K562 (cell line): Measurements from ENCODE around the gene RIMOC1. TPM values are rescaled to one million over a fixed set of nuclear protein-coding genes. Genes with fewer than 3 reads are reported as not detected.

Source experiments
- CBX5 ChIP-seq: IDR thresholded peaks from 2 replicates; pipeline ENCODE4 v1.6.1; 2014; ENCODE audit warnings: low read depth, borderline replicate concordance
- DEAF1 ChIP-seq: fragments of 450-650 bp; formaldehyde crosslinking; IDR thresholded peaks from 2 replicates; pipeline ENCODE4 v1.4.0; 2020; ENCODE audit warnings: mild to moderate bottlenecking, moderate library complexity
- ELK1 ChIP-seq: sonication (generic); formaldehyde crosslinking; IDR thresholded peaks from 2 replicates; pipeline ENCODE4 v1.8.1; 2022; ENCODE audit warnings: missing genetic modification reagents
- EP400 ChIP-seq: fragments of 450-650 bp; IDR thresholded peaks from 2 replicates; pipeline ENCODE4 v1.6.1; 2017; ENCODE audit warnings: antibody characterized with exemption, mild to moderate bottlenecking, moderate library complexity
- EWSR1 ChIP-seq: fragments of 450-650 bp; IDR thresholded peaks from 2 replicates; pipeline ENCODE4 v1.6.1; 2018; ENCODE audit warnings: borderline replicate concordance, mild to moderate bottlenecking, low read depth, moderate library complexity; ENCODE audit not compliant: partially characterized antibody
- HCFC1 ChIP-seq: IDR thresholded peaks from 2 replicates; pipeline ENCODE4 v1.6.1; 2012; ENCODE audit warnings: low read depth, low read length, improper control_type of control experiment
- HEY1 ChIP-seq: fragments of 250-450 bp; sonication (Bioruptor Pico); IDR thresholded peaks from 2 replicates; pipeline ENCODE4 v1.5.0; 2020; ENCODE audit warnings: mild to moderate bottlenecking, moderate library complexity, borderline replicate concordance
- HMG20B ChIP-seq: fragments of 250-450 bp; sonication (Bioruptor Pico); IDR thresholded peaks from 2 replicates; pipeline ENCODE4 v1.5.0; 2021; ENCODE audit warnings: mild to moderate bottlenecking
- POLR2B ChIP-seq: fragments of 450-650 bp; IDR thresholded peaks from 2 replicates; pipeline ENCODE4 v1.6.1; 2018; ENCODE audit warnings: low read depth; ENCODE audit not compliant: partially characterized antibody
- SIN3A ChIP-seq, 2 experiments: fragments of 150-350 bp in 1 of 2; IDR thresholded peaks; 2 replicates each; pipeline ENCODE4 v1.6.1; 2011 to 2016; ENCODE audit warnings: borderline replicate concordance in 2 of 2, low read depth in 2 of 2, low read length in 2 of 2, mild to moderate bottlenecking in 2 of 2, moderate library complexity in 2 of 2; ENCODE audit not compliant: control insufficient read depth in 1 of 2
- SMAD2 ChIP-seq: fragments of 150-350 bp; IDR thresholded peaks from 2 replicates; pipeline ENCODE4 v1.6.1; 2014; ENCODE audit warnings: low read depth, mild to moderate bottlenecking, low read length
- SUPT5H ChIP-seq: fragments of 450-650 bp; IDR thresholded peaks from 2 replicates; pipeline ENCODE4 v1.6.1; 2016
- TCF3 ChIP-seq: sonication (generic); formaldehyde crosslinking; IDR thresholded peaks from 2 replicates; pipeline ENCODE4 v1.4.0; 2020; ENCODE audit warnings: mild to moderate bottlenecking, missing genetic modification reagents
- TEAD4 ChIP-seq, 2 experiments: sonication (generic) in 1 of 2; formaldehyde crosslinking in 1 of 2; IDR thresholded peaks; 2 replicates each; pipeline versions ENCODE4 v1.6.1 to v1.8.0; 2012 to 2022; ENCODE audit warnings: borderline replicate concordance in 1 of 2, inconsistent platforms in 1 of 2, low read length in 1 of 2, mild to moderate bottlenecking in 1 of 2, missing genetic modification reagents in 1 of 2
- TGIF2 ChIP-seq: sonication (generic); formaldehyde crosslinking; IDR thresholded peaks from 2 replicates; pipeline ENCODE4 v1.8.1; 2022; ENCODE audit warnings: mild to moderate bottlenecking, missing genetic modification reagents, moderate library complexity
- XRCC5 ChIP-seq: fragments of 200-400 bp; formaldehyde crosslinking; IDR thresholded peaks from 2 replicates; pipeline ENCODE4 v1.6.1; 2017; ENCODE audit warnings: low read depth, mild to moderate bottlenecking, low read length
- ZBTB12 ChIP-seq: fragments of 250-450 bp; sonication (Bioruptor Pico); IDR thresholded peaks from 2 replicates; pipeline ENCODE4 v1.4.0; 2020
- ZNF316 ChIP-seq: fragments of 450-650 bp; IDR thresholded peaks from 2 replicates; pipeline ENCODE4 v1.6.1; 2016
- ZNF444 ChIP-seq: fragments of 250-450 bp; sonication (Bioruptor Pico); IDR thresholded peaks from 2 replicates; pipeline ENCODE4 v1.4.0; 2020; ENCODE audit warnings: mild to moderate bottlenecking, moderate library complexity
- polyA plus RNA-seq, 8 experiments: library from polyadenylated mRNA; depleted of rRNA in 4 of 8; stranded (reverse) in 5 of 8; unstranded in 3 of 8; fragments of >200 nt; fragmentation: Nextera tagmentation in 2 of 8; fragmentation: Illumina TruSeq in 1 of 8; extraction: Ambion mirVana in 2 of 8; extraction: Trizol in 1 of 8; gene quantifications; 2 replicates each; pipeline versions ENCODE4 v1.2.1 to v1.2.3, GENCODE V29; 2011 to 2014; ENCODE audit warnings: inconsistent platforms in 1 of 8, missing spikeins in 1 of 8
- total RNA-seq, 7 experiments: library from RNA; depleted of rRNA in 6 of 7; stranded (reverse); fragments of >200 nt in 6 of 7; fragmentation: Illumina TruSeq in 2 of 7; extraction: Trizol in 2 of 7; gene quantifications; 2 replicates each; pipeline versions ENCODE4 v1.2.1 to v1.2.3, GENCODE V29; 2011 to 2021; ENCODE audit warnings: low replicate concordance in 1 of 7
- TF ChIP-seq, protein P1 (sequence below): IDR thresholded peaks from 2 replicates; pipeline ENCODE4 v1.6.1; 2012; ENCODE audit warnings: low read depth, low read length, improper control_type of control experiment, borderline replicate concordance
- TF ChIP-seq, protein P2 (sequence below): sonication (generic); formaldehyde crosslinking; IDR thresholded peaks from 2 replicates; pipeline ENCODE4 v1.8.0; 2022; ENCODE audit warnings: missing genetic modification reagents, mild to moderate bottlenecking, moderate library complexity, borderline replicate concordance

RIMOC1 gene
- total and polyA plus RNA-seq, 9 of the 15 experiments (the other 6 are each of a cell fraction or from before 2014, with no cell fraction given) = 11.6 to 63.1 (median 30.8) TPM

- TF ChIP-seq SIN3A (IDR thresholded peaks at IDR 0.05; ENCODE audit: borderline replicate concordance in 2 of 2, control insufficient read depth in 1 of 2, low read depth in 2 of 2, low read length in 2 of 2) (peak in 1 of 2 experiments; percentile 63; a peak in 1 of 4 replicates), HCFC1 (peak; percentile 69), ZNF444 (CRISPR knock-in tag) (0 out of 2 replicates have a peak, but pooled peaks have one; percentile 64), ZNF316 (peak; percentile 26), HMG20B (CRISPR knock-in tag) (0 out of 2 replicates have a peak, but pooled peaks have one; percentile 33), DEAF1 (CRISPR knock-in tag) (peak; percentile 42), ELK1 (CRISPR knock-in tag) (no peak), TGIF2 (CRISPR knock-in tag) (no peak), EWSR1 (no peak), TCF3 (CRISPR knock-in tag) (peak; percentile 37), SMAD2 (no peak), ZBTB12 (CRISPR knock-in tag) (peak; percentile 85), HEY1 (CRISPR knock-in tag) (peak; percentile 52; the same call in 1 of the 2 replicates), XRCC5 (peak; percentile 81; the same call in 1 of the 2 replicates), TEAD4 (IDR thresholded peaks at IDR 0.05; ENCODE audit: low read length) (peak; percentile 34; the same call in 1 of the 2 replicates), TEAD4 (CRISPR knock-in tag; IDR thresholded peaks at IDR 0.05; ENCODE audit: borderline replicate concordance) (no peak), CBX5 (peak; percentile 81; the same call in 1 of the 2 replicates), POLR2B (peak; percentile 83), EP400 (peak; percentile 95), SUPT5H (peak; percentile 93)
- TF ChIP-seq, protein P1, sequence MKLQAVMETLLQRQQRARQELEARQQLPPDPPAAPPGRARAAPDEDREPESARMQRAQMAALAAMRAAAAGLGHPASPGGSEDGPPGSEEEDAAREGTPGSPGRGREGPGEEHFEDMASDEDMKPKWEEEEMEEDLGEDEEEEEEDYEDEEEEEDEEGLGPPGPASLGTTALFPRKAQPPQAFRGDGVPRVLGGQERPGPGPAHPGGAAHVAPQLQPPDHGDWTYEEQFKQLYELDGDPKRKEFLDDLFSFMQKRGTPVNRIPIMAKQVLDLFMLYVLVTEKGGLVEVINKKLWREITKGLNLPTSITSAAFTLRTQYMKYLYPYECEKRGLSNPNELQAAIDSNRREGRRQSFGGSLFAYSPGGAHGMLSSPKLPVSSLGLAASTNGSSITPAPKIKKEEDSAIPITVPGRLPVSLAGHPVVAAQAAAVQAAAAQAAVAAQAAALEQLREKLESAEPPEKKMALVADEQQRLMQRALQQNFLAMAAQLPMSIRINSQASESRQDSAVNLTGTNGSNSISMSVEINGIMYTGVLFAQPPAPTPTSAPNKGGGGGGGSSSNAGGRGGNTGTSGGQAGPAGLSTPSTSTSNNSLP = no peak
- TF ChIP-seq, protein P2, sequence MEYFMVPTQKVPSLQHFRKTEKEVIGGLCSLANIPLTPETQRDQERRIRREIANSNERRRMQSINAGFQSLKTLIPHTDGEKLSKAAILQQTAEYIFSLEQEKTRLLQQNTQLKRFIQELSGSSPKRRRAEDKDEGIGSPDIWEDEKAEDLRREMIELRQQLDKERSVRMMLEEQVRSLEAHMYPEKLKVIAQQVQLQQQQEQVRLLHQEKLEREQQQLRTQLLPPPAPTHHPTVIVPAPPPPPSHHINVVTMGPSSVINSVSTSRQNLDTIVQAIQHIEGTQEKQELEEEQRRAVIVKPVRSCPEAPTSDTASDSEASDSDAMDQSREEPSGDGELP (CRISPR knock-in tag) = peak; percentile 77; the same call in 1 of the 2 replicates
Measured at GRCh38 chr5:41924872-41925554, 20.9 kb downstream of the RIMOC1 start, which contains the start of gene FBXO4 (continued).
